ENCODE results near the gene MTIF3.
"Not testable (repeated sequence)": the region's sequence is repeated elsewhere in the genome, so short reads cannot be mapped to it uniquely, and the experiment has no call there.

MTIF3 gene

DNA sequence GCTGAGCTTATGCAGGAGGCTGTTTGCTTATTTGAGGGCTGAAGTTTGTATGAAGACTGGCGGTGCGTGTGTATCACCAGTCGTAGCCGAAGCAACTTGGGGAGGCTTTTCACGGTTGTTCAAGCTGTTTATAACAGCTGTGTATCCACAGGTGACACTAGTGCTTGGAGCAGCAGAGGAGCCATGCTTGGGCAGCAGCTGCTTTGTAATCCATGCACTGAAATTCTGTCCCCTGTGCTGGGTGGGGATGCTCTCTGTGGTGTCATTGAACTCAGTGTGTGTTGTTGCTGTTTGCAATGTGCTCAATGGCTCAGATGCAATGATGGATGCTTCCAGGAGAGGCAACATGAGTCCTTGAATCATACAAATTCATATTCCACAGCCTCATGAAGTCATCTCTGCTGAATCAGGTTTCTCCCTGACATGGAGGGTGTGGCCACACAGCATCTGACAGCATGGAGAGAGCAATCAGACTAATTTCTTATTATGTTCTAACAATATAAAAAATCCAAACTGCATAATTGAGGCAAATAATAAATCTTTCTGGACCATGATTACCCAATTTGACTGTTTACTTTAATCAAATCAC lies 44.7 kb downstream of the MTIF3 start:
- ChIA-PET CTCF (interaction anchor here (0.6 to 1.0 kb wide), 2 partner anchors 214 to 421 kb away, joined by 4 to 5 read pairs; partner anchors contain the start of gene LNX2), POLR2A (ENCODE audit: low non-redundant PET) (no interaction called here)
- no peak for DNase-seq (ENCODE audit: low spot score)
- TF ChIP-seq, protein P1, sequence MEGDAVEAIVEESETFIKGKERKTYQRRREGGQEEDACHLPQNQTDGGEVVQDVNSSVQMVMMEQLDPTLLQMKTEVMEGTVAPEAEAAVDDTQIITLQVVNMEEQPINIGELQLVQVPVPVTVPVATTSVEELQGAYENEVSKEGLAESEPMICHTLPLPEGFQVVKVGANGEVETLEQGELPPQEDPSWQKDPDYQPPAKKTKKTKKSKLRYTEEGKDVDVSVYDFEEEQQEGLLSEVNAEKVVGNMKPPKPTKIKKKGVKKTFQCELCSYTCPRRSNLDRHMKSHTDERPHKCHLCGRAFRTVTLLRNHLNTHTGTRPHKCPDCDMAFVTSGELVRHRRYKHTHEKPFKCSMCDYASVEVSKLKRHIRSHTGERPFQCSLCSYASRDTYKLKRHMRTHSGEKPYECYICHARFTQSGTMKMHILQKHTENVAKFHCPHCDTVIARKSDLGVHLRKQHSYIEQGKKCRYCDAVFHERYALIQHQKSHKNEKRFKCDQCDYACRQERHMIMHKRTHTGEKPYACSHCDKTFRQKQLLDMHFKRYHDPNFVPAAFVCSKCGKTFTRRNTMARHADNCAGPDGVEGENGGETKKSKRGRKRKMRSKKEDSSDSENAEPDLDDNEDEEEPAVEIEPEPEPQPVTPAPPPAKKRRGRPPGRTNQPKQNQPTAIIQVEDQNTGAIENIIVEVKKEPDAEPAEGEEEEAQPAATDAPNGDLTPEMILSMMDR (conservative IDR thresholded peaks at IDR 0.05; ENCODE audit: low read depth) = no peak
- H3K27ac ChIP-seq = no peak overlapping the region

DNA sequence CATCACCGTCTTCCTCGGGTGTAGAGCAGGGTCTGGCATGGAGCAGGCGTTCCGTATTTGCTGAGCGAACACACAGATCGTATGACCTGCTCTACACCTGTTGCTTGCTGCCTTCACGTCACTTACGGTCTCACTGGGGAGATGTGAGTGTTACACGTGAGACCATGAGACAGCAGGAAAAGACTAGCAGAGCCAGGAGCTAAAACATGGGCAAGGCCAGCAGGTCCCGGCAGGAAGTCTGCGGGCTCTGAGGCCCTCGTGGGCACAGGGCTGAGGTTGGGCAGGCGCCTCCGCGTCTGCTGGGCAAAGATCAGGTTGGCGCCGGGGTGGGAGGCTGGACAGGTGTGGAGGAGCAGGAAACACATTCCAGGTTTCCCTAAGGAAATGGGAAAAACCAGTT lies 45.7 kb downstream of the MTIF3 start:
- H3K27ac ChIP-seq = no peak overlapping the region
- ChIA-PET CTCF (interaction anchor here (0.5 kb wide), 1 partner anchor 10 kb away, joined by 4 read pairs; no protein-coding TSS in a partner anchor), POLR2A (ENCODE audit: low non-redundant PET) (no interaction called here)
- TF ChIP-seq, protein P1 (conservative IDR thresholded peaks at IDR 0.05; ENCODE audit: low read depth) = no peak
- DNase-seq (ENCODE audit: low spot score) = no peak

DNA sequence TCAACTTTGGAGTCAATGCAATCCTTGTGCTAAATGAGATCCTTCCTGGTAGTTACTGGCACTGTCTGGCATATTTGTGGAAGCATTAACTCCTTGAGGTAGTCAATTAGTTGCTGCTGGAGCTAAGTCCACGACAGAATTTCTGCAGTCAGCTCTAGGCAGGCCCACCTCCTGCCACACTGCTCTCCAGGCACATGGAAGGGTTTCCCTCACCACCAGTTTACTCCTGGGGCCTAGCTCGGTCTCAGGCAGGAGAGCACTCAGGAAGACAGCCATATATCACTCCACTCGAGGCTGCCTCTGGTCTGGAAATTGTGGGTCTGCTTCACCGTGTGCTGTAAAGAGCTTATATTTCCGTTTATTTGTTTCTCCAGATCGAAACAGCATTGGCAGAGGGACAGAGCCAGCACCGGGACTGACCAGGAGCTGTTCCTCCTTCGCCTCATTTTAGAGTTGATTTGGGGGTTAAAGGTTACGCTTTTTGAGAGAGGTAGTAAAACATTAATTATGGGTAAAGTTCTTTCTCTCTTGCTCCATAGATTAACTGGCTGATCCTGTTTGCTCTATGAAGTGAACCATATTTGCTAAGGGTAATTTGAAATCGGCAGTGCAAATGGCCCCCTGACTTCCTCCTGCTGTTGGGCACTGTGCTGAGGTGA lies 46.5 kb downstream of the MTIF3 start:
- POLR2A ChIA-PET (ENCODE audit: low non-redundant PET) = no interaction called here
- TF ChIP-seq, protein P1 (conservative IDR thresholded peaks at IDR 0.05; ENCODE audit: low read depth) = no peak
- no peak for DNase-seq (ENCODE audit: low spot score)
- CTCF ChIA-PET = interaction anchor here (0.6 kb wide), 2 partner anchors 8 to 586 kb away, joined by 3 to 4 read pairs; no protein-coding TSS in a partner anchor
- H3K27ac ChIP-seq = peak overlapping the region; percentile 57; the same call in 1 of the 2 replicates

DNA sequence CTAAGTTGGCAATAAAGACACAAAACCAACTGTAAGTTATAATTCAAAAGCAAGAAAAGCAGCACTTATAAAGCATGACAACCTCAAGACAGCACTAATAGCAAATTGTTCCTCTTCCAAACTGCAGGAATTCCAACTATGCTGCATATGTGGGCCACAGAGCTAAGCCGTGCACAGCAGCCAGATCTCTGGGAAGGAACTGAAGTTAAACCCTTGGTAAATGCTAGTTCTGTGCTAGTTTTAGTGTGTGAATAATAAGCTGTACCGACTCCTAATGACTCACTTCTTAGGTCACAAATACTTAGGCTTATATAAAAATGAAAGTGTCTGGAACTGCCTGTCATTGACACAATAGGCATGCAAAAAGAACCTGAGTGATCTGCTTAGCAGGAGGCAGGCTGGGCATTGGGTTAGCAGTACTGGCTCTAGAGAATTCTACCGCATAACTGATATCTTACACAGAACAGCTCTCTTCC lies 47.1 kb downstream of the MTIF3 start:
- peak; percentile 12 for DNase-seq (ENCODE audit: low spot score)
- TF ChIP-seq, protein P1 (conservative IDR thresholded peaks at IDR 0.05; ENCODE audit: low read depth) = no peak
- POLR2A ChIA-PET (ENCODE audit: low non-redundant PET) = no interaction called here
- CTCF ChIA-PET = interaction anchor here (0.6 kb wide), 1 partner anchor 586 kb away, joined by 3 read pairs; no protein-coding TSS in a partner anchor
- H3K27ac ChIP-seq = peak overlapping the region; percentile 57; the same call in 1 of the 2 replicates

DNA sequence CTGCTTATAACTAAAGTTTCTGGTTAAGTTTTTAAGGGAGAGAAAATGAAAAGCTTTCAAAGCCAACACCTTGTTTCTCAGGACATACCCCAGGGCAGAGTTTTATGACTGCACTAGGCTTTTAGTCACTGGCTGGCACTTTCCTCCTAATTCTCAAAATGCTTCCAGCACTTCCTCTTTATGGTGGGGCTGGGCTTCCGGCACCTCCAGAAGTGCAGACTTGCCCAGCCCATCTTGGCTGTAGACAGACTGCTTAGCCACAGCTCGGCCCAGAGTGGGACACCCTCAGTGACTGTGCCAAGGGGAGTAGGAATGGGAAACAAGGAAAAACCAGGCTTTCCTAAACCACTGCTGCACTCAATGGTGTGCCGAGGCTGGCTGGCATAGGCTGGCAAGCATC lies 49.2 kb downstream of the MTIF3 start:
- ChIA-PET POLR2A (ENCODE audit: low non-redundant PET) (no interaction called here), CTCF (interaction anchor here (0.6 to 1.0 kb wide), 2 partner anchors 15 to 425 kb away, joined by 3 read pairs; no protein-coding TSS in a partner anchor)
- TF ChIP-seq, protein P1 (conservative IDR thresholded peaks at IDR 0.05; ENCODE audit: low read depth) = no peak
- peak; percentile 32 for DNase-seq (ENCODE audit: low spot score)
- peak overlapping the region; percentile 73 for H3K27ac ChIP-seq

DNA sequence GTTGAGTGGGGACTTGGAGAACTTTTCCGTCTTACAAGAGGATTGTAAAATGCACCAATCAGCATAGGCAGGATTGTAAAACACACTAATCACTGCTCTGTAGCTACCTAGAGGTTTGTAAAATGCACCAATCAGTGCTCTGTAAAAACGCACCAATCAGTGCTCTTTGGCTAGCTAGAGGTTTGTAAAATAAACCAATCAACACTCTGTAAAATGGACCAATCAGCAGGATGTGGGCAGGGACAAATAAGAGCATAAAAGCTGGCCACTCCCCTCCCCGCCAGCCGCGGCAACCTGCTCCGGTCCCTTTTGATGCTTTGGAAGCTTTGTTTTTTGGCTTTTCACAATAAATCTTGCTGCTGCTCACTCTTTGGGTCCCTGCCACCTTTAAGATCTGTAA lies 50.0 kb downstream of the MTIF3 start:
- DNase-seq (ENCODE audit: low spot score); POLR2A ChIA-PET (ENCODE audit: low non-redundant PET): not testable (repeated sequence)
- peak overlapping the region; percentile 73 for H3K27ac ChIP-seq
- CTCF ChIA-PET = interaction anchor here (0.6 to 1.0 kb wide), 2 partner anchors 24 to 426 kb away, joined by 3 read pairs; partner anchors contain the start of gene GTF3A

DNA sequence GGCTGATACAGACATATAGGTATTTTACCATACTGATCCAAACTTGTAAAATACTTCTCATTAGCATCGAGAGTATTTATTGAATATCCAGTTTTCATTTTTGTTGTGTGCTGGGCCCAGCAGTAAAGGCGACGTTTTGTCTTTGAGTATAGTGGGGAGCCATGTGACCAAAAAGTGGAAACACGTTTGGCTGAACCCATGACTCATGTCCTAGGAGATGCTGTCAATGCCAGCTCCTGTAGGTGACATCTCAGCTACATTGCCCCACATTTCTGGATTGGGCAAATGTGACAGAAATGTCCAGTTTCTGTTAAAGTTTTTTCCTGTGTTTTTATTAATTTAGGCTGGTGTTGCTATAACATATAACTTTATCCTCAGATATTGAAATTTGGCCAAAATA lies 52.0 kb downstream of the MTIF3 start:
- CTCF ChIA-PET = interaction anchor here (0.6 kb wide), 1 partner anchor 139 kb away, joined by 3 read pairs; no protein-coding TSS in a partner anchor
- no peak overlapping the region for H3K27ac ChIP-seq

More for the DNA sequence above, 52.0 kb downstream of the MTIF3 start:
- TF ChIP-seq, protein P1 (conservative IDR thresholded peaks at IDR 0.05; ENCODE audit: low read depth) = no peak
- no peak for DNase-seq (ENCODE audit: low spot score)
- POLR2A ChIA-PET (ENCODE audit: low non-redundant PET) = no interaction called here
